ENCODE data around the gene EXOSC2.
"Not testable (repeated sequence)": the region's sequence is repeated elsewhere in the genome, so short reads cannot be mapped to it uniquely, and the experiment has no call there.

Gene EXOSC2

GRCh38 chr9:130680836-130681768, 12.5 kb upstream of the EXOSC2 start:
- peaks cover 13% of the 10 kb centered on the region; the same call in 1 of the 2 replicates for H3K27me3 ChIP-seq
- H3K4me3 ChIP-seq, result peak overlapping the region; percentile 74
- no peaks in the 10 kb centered on the region for H3K36me3 ChIP-seq
- H3K4me2 ChIP-seq, result peak overlapping the region; percentile 91
- peak overlapping the region; percentile 24; the same call in 1 of the 2 replicates for H3K27ac ChIP-seq
- peaks cover 8% of the 10 kb centered on the region for H3K9me3 ChIP-seq
- peaks cover 9% of the 10 kb centered on the region for H3K4me1 ChIP-seq
- no peaks in the 10 kb centered on the region for H4K20me1 ChIP-seq
- no peak for TF ChIP-seq Cebpa-rat (IDR thresholded peaks at IDR 0.05)
- H3K9ac ChIP-seq, result peak overlapping the region; percentile 68

DNA sequence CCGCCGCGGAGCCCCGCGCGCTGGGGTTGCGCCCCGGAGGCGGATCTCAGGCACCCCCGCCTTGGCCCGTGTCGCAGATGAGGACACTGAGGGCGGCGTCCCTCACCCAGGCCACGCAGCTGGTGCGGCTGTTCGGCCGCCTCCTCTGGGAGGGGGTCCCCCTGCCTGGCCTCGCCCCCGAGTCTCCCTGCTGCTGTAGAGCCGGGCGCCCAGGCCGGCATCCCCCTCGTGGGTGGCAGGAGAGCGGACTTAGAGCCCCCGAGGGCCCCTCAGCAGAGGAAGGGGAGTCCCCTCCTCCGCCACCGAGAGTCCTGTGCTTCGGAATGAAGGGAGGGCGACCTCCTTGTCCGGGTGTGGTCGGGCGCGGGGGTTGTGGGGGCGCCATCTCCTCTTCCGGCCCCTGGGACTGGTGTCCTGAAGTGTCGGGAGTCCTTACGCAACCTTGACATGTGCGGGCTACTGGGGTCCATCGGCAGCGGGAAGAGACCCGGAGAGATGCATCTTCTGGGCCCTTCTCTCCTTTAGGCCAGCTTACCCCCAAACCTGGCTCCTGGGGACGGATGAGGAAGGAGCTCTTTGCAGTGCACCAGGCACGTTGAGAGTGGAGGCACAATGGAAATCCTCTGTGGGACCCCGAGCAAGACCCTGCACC, 11.7 kb upstream of the EXOSC2 start:
- H3K9ac ChIP-seq, result peak overlapping the region; percentile 68
- H3K27me3 ChIP-seq, result peaks cover 13% of the 10 kb centered on the region; the same call in 1 of the 2 replicates
- H3K4me2 ChIP-seq, result peak overlapping the region; percentile 91
- H4K20me1 ChIP-seq, result no peaks in the 10 kb centered on the region
- no peaks in the 10 kb centered on the region for H3K36me3 ChIP-seq
- H3K4me3 ChIP-seq, result peak overlapping the region; percentile 74
- no peak for TF ChIP-seq Cebpa-rat (IDR thresholded peaks at IDR 0.05)
- peaks cover 8% of the 10 kb centered on the region for H3K9me3 ChIP-seq
- H3K4me1 ChIP-seq, result peaks cover 9% of the 10 kb centered on the region
- peak overlapping the region; percentile 24; the same call in 1 of the 2 replicates for H3K27ac ChIP-seq

- Histone ChIP-seq H3K9me3 (peaks cover 8% of the 10 kb centered on the region), H3K4me2 (peak overlapping the region; percentile 91), H3K27ac (no peak overlapping the region), H3K9ac (peak overlapping the region; percentile 68), H3K4me1 (peaks cover 9% of the 10 kb centered on the region), H3K36me3 (no peaks in the 10 kb centered on the region), H4K20me1 (no peaks in the 10 kb centered on the region), H3K4me3 (peak overlapping the region; percentile 74), H3K27me3 (peaks cover 13% of the 10 kb centered on the region; the same call in 1 of the 2 replicates)
- TF ChIP-seq Cebpa-rat (IDR thresholded peaks at IDR 0.05), result no peak
Measured at GRCh38 chr9:130682421-130683121, 11.0 kb upstream of the EXOSC2 start.

- H3K9me3 ChIP-seq, result peaks cover 8% of the 10 kb centered on the region
- H3K4me1 ChIP-seq, result peaks cover 9% of the 10 kb centered on the region
- H3K27ac ChIP-seq, result no peak overlapping the region
- no peaks in the 10 kb centered on the region for H3K36me3 ChIP-seq
- no peak for TF ChIP-seq Cebpa-rat (IDR thresholded peaks at IDR 0.05)
- no peak overlapping the region for H3K4me3 ChIP-seq
- peaks cover 10% of the 10 kb centered on the region; the same call in 1 of the 2 replicates for H3K27me3 ChIP-seq
- H3K9ac ChIP-seq, result no peak overlapping the region
- H4K20me1 ChIP-seq, result no peaks in the 10 kb centered on the region
- H3K4me2 ChIP-seq, result no peak overlapping the region
Measured at GRCh38 chr9:130685104-130685503, 8.5 kb upstream of the EXOSC2 start.

DNA sequence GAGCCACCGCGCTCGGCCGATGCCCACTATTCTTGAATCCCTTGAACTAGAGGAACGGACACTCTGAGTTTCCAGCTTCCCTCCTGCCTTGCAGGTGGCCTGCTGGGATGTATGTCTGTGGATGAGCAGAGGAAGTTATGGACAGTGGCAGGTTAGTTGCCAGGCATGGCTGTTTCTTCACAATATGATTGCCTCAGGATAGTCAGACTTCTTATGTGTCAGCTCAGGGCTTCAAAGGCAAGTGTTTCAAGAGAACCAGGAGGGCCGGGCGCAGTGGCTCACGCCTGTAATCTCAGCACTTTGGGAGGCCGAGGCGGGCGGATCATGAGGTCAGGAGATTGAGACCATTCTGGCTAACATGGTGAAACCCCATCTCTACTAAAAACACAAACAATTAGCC, 7.6 kb upstream of the EXOSC2 start:
- H3K27me3 ChIP-seq, H3K4me3 ChIP-seq, H4K20me1 ChIP-seq, H3K9ac ChIP-seq, H3K27ac ChIP-seq, H3K9me3 ChIP-seq, H3K4me1 ChIP-seq, H3K36me3 ChIP-seq, H3K4me2 ChIP-seq: not testable (repeated sequence)

- Histone ChIP-seq H3K4me1 (no peaks in the 10 kb centered on the region), H3K9me3 (peaks cover 14% of the 10 kb centered on the region), H3K9ac (no peak overlapping the region), H3K27ac (no peak overlapping the region), H4K20me1 (no peaks in the 10 kb centered on the region), H3K4me3 (no peak overlapping the region), H3K27me3 (no peaks in the 10 kb centered on the region), H3K4me2 (no peak overlapping the region), H3K36me3 (no peaks in the 10 kb centered on the region)
- TF ChIP-seq Cebpa-rat (IDR thresholded peaks at IDR 0.05), result no peak
Measured at GRCh38 chr9:130687615-130688014, 6.0 kb upstream of the EXOSC2 start.

DNA sequence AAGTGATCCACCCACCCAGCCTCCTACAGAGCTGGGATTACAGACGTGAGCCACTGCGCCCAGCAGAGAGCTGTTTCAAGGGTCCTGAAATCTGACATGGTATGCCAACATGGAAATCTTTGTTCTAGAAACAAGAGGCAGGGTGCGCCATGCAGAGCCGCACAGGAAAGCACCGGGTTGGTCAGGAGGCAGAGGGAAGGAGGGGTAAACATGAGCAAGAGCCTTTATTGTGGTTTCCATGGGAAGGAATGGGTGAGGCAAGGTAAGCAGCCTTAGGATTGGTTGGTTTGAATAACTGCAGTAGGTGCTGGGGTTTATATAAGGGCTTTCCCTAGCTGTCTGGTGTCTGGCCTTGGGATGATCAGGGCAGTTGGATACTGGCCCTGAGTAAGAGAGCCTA, 5.5 kb upstream of the EXOSC2 start:
- Histone ChIP-seq H3K9ac (no peak overlapping the region), H3K27ac (no peak overlapping the region), H3K36me3 (no peaks in the 10 kb centered on the region), H3K4me3 (no peak overlapping the region), H3K4me2 (no peak overlapping the region), H3K9me3 (peaks cover 14% of the 10 kb centered on the region), H3K27me3 (no peaks in the 10 kb centered on the region), H3K4me1 (peaks cover 3% of the 10 kb centered on the region), H4K20me1 (no peaks in the 10 kb centered on the region)
- no peak for TF ChIP-seq Cebpa-rat (IDR thresholded peaks at IDR 0.05)

DNA sequence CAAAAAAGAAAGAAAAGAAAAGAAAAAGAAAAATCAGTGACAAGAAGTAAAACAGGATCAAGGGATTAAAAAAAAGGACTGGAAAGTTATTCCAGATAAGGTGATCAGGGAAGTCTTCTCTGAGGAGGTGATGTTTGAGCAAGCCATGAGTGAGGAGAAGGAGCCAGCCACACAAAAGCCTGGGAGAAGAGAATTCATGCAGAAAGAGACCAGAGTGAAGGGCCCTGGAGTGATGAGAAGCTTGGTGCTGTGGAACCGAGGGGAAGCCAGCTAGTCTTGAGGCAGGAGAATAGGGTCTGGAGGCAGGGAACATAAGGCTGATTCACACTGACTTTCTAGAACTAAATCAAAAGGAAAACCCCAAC, 4.0 kb upstream of the EXOSC2 start:
- H3K36me3 ChIP-seq, result no peaks in the 10 kb centered on the region
- H3K4me2 ChIP-seq, result no peak overlapping the region
- 0 out of 2 replicates have a peak overlapping the region, but pooled peaks have one; percentile 6 for H3K9ac ChIP-seq
- peaks cover 8% of the 10 kb centered on the region for H3K4me1 ChIP-seq
- H3K9me3 ChIP-seq, result peaks cover 14% of the 10 kb centered on the region
- no peak for TF ChIP-seq Cebpa-rat (IDR thresholded peaks at IDR 0.05)
- H3K27ac ChIP-seq, result no peak overlapping the region
- H4K20me1 ChIP-seq, result peaks cover 4% of the 10 kb centered on the region; the same call in 1 of the 2 replicates
- H3K4me3 ChIP-seq, result no peak overlapping the region
- no peaks in the 10 kb centered on the region for H3K27me3 ChIP-seq

GRCh38 chr9:130689937-130690700, 3.5 kb upstream of the EXOSC2 start:
- Histone ChIP-seq H3K4me2 (no peak overlapping the region), H3K4me3 (no peak overlapping the region), H3K36me3 (peaks cover 3% of the 10 kb centered on the region), H3K9me3 (peaks cover 10% of the 10 kb centered on the region), H3K9ac (0 out of 2 replicates have a peak overlapping the region, but pooled peaks have one; percentile 6), H3K27me3 (no peaks in the 10 kb centered on the region), H3K4me1 (peaks cover 13% of the 10 kb centered on the region), H4K20me1 (peaks cover 9% of the 10 kb centered on the region), H3K27ac (no peak overlapping the region)
- no peak for TF ChIP-seq Cebpa-rat (IDR thresholded peaks at IDR 0.05)

All from BLaER1 (cell line).